Measurements from ENCODE around the gene FBXW5.

DNA sequence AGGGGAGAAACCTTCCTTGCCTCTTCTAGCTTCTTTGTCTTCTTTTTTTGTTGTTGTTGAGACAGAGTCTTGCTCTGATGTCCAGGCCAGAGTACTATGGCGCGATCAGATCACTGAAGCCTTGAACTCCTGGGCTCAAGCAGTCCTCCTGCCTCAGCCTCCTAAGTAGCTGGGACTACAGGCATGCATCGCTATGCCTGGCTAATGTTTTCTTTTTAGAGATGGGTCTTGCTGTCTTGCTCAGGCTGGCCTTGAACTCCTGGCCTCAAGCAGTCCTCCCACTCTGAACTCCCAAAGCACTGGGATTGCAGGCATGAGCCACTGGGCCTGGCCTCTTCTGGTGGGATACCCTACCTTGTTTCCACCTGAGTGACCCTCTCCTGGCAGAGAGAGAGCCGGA lies 44.3 kb upstream of the FBXW5 start:
- TF ChIP-seq EP300 (IDR thresholded peaks at IDR 0.05), result no peak
- TF ChIP-seq, protein P1, sequence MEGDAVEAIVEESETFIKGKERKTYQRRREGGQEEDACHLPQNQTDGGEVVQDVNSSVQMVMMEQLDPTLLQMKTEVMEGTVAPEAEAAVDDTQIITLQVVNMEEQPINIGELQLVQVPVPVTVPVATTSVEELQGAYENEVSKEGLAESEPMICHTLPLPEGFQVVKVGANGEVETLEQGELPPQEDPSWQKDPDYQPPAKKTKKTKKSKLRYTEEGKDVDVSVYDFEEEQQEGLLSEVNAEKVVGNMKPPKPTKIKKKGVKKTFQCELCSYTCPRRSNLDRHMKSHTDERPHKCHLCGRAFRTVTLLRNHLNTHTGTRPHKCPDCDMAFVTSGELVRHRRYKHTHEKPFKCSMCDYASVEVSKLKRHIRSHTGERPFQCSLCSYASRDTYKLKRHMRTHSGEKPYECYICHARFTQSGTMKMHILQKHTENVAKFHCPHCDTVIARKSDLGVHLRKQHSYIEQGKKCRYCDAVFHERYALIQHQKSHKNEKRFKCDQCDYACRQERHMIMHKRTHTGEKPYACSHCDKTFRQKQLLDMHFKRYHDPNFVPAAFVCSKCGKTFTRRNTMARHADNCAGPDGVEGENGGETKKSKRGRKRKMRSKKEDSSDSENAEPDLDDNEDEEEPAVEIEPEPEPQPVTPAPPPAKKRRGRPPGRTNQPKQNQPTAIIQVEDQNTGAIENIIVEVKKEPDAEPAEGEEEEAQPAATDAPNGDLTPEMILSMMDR (IDR thresholded peaks at IDR 0.05), result no peak

Measured in stomach (tissue), 4 donors.